ENCODE measurements around the gene PRAC2. TPM values are rescaled to one million over a fixed set of nuclear protein-coding genes. Genes with fewer than 3 reads are reported as not detected.

The PRAC2 gene
- total RNA-seq (not detected), polyA plus RNA-seq (not detected)

GRCh38 chr17:48722915-48723422, at the start of gene PRAC2:
PRAC2 (plus strand) TSS chr17:48723185; CDS start chr17:48724411, 1,226 bp downstream.
- WGBS = 8% methylated on average over 21 of the region's 21 CpGs
- Histone ChIP-seq H3K36me3 (ENCODE audit: control insufficient read depth in 4 of 4, insufficient read depth in 3 of 4, low read depth in 1 of 4, low read length in 3 of 4) (no peaks in the 10 kb centered on the region), H3K4me3 (ENCODE audit: low read depth in 1 of 3, low read length in 3 of 3) (peak within 1 kb of the TSS in 1 of 3 donors; percentile 6), H3K4me1 (ENCODE audit: control insufficient read depth in 4 of 4, insufficient read depth in 4 of 4, low read length in 3 of 4) (peaks cover 0 to 26% (median 5%) of the 10 kb centered on the region in 4 donors), H3K27me3 (ENCODE audit: control insufficient read depth in 4 of 4, insufficient read depth in 4 of 4, low read length in 3 of 4) (peaks cover 9 to 55% (median 32%) of the 10 kb centered on the region in 4 donors), H3K27ac (ENCODE audit: low read depth in 1 of 2, low read length in 2 of 2) (no peak within 1 kb of the TSS), H3K9ac (ENCODE audit: low read depth in 1 of 2, low read length in 2 of 2) (no peak within 1 kb of the TSS), H3K9me3 (ENCODE audit: control insufficient read depth in 4 of 4, low read length in 3 of 4) (peaks cover 0 to 11% (median 0%) of the 10 kb centered on the region in 4 donors)
- DNase-seq (ENCODE audit: low spot score) = no peak
- TF ChIP-seq YY1 (IDR thresholded peaks at IDR 0.05) = no peak
- no peak for TF ChIP-seq HNF4A (conservative IDR thresholded peaks at IDR 0.05)
- TF ChIP-seq RAD21 (IDR thresholded peaks at IDR 0.05) = no peak
- TF ChIP-seq REST (IDR thresholded peaks at IDR 0.05) = no peak
- no peak for TF ChIP-seq NR2F2 (IDR thresholded peaks at IDR 0.05)
- no peak for TF ChIP-seq GABPA (IDR thresholded peaks at IDR 0.05 in 1 of 2, conservative IDR thresholded peaks at IDR 0.05 in 1 of 2)
- no peak for TF ChIP-seq CTCF (IDR thresholded peaks at IDR 0.05; ENCODE audit: low read depth, low read length, missing input control)
- no peak for TF ChIP-seq FOXA2 (IDR thresholded peaks at IDR 0.05)
- no peak for TF ChIP-seq HNF4G (IDR thresholded peaks at IDR 0.05)
- TF ChIP-seq JUND (IDR thresholded peaks at IDR 0.05) = no peak
- TF ChIP-seq SP1 (IDR thresholded peaks at IDR 0.05) = no peak
- no peak for TF ChIP-seq FOXA1 (IDR thresholded peaks at IDR 0.05)
- no peak for TF ChIP-seq EGR1 (IDR thresholded peaks at IDR 0.05; ENCODE audit: low read depth in 2 of 2)

- peaks cover 0 to 8% (median 2%) of the 10 kb centered on the region in 4 donors for H3K27me3 ChIP-seq (ENCODE audit: control insufficient read depth in 4 of 4, insufficient read depth in 4 of 4, low read length in 3 of 4)
- no peak for DNase-seq (ENCODE audit: low spot score)
- H3K4me3 ChIP-seq (ENCODE audit: low read depth in 1 of 3, low read length in 3 of 3) = no peak overlapping the region
- H3K4me1 ChIP-seq (ENCODE audit: control insufficient read depth in 4 of 4, insufficient read depth in 4 of 4, low read length in 3 of 4) = peaks cover 0 to 1% (median 0%) of the 10 kb centered on the region in 4 donors
- H3K27ac ChIP-seq (ENCODE audit: low read depth in 1 of 2, low read length in 2 of 2) = no peak overlapping the region
- H3K9ac ChIP-seq (ENCODE audit: low read depth in 1 of 2, low read length in 2 of 2) = no peak overlapping the region
- no peaks in the 10 kb centered on the region for H3K36me3 ChIP-seq (ENCODE audit: control insufficient read depth in 4 of 4, insufficient read depth in 3 of 4, low read depth in 1 of 4, low read length in 3 of 4)
- 59% methylated on average over 6 of the region's 6 CpGs for WGBS
- no peaks in the 10 kb centered on the region for H3K9me3 ChIP-seq (ENCODE audit: control insufficient read depth in 4 of 4, low read length in 3 of 4)
- TF ChIP-seq MAX (IDR thresholded peaks at IDR 0.05) = no peak
- TF ChIP-seq JUND (IDR thresholded peaks at IDR 0.05) = no peak
- no peak for TF ChIP-seq HNF4A (conservative IDR thresholded peaks at IDR 0.05)
- TF ChIP-seq GABPA (IDR thresholded peaks at IDR 0.05 in 1 of 2, conservative IDR thresholded peaks at IDR 0.05 in 1 of 2) = no peak
- no peak for TF ChIP-seq RXRA (IDR thresholded peaks at IDR 0.05)
- TF ChIP-seq HNF4G (IDR thresholded peaks at IDR 0.05) = no peak
- TF ChIP-seq YY1 (IDR thresholded peaks at IDR 0.05) = no peak
- no peak for TF ChIP-seq REST (IDR thresholded peaks at IDR 0.05)
These were observed 45.9 kb upstream of the PRAC2 start for GRCh38 chr17:48676963-48677558.
